ENCODE measurements around the gene SPACA4.
"Not testable (repeated sequence)": the region's sequence is repeated elsewhere in the genome, so short reads cannot be mapped to it uniquely, and the experiment has no call there.

The SPACA4 gene

GRCh38 chr19:48606463-48607358 is at the start of gene SPACA4:
TSS of gene SPACA4 (plus strand) at chr19:48606742. CDS start at chr19:48606979, 237 bp downstream.
- no peak for DNase-seq (ENCODE audit: low spot score)

- no peak for DNase-seq (ENCODE audit: low spot score)
Measured at GRCh38 chr19:48556825-48557224, 49.7 kb upstream of the SPACA4 start.

- DNase-seq (ENCODE audit: low spot score), result no peak
Measured at GRCh38 chr19:48558018-48558684, 48.4 kb upstream of the SPACA4 start.

- DNase-seq (ENCODE audit: low spot score), result no peak
Measured at GRCh38 chr19:48560095-48560530, 46.4 kb upstream of the SPACA4 start.

GRCh38 chr19:48561412-48561811 is 45.1 kb upstream of the SPACA4 start:
- no peak for DNase-seq (ENCODE audit: low spot score)

GRCh38 chr19:48565090-48565489 is 41.5 kb upstream of the SPACA4 start:
- no peak for DNase-seq (ENCODE audit: low spot score)

GRCh38 chr19:48568345-48568886 is 38.1 kb upstream of the SPACA4 start:
- DNase-seq (ENCODE audit: low spot score), result no peak

GRCh38 chr19:48569814-48570213 is 36.7 kb upstream of the SPACA4 start:
- DNase-seq (ENCODE audit: low spot score), result no peak

- no peak for DNase-seq (ENCODE audit: low spot score)
Measured at GRCh38 chr19:48571378-48572162, 35.0 kb upstream of the SPACA4 start.

- no peak for DNase-seq (ENCODE audit: low spot score)
Measured at GRCh38 chr19:48573163-48573505, 33.4 kb upstream of the SPACA4 start.

GRCh38 chr19:48575931-48576622 is 30.5 kb upstream of the SPACA4 start:
- DNase-seq (ENCODE audit: low spot score), result no peak

GRCh38 chr19:48577908-48578307 is 28.6 kb upstream of the SPACA4 start:
- not testable (repeated sequence) for DNase-seq (ENCODE audit: low spot score)

GRCh38 chr19:48578891-48579290 is 27.7 kb upstream of the SPACA4 start:
- DNase-seq (ENCODE audit: low spot score), result no peak

- DNase-seq (ENCODE audit: low spot score), result no peak
Measured at GRCh38 chr19:48582168-48582567, 24.4 kb upstream of the SPACA4 start.

- no peak for DNase-seq (ENCODE audit: low spot score)
Measured at GRCh38 chr19:48587387-48587786, 19.2 kb upstream of the SPACA4 start.

GRCh38 chr19:48588670-48589401 is 17.7 kb upstream of the SPACA4 start:
- DNase-seq (ENCODE audit: low spot score), result peak; percentile 87

- no peak for DNase-seq (ENCODE audit: low spot score)
Measured at GRCh38 chr19:48591021-48591420, 15.5 kb upstream of the SPACA4 start.

- no peak for DNase-seq (ENCODE audit: low spot score)
Measured at GRCh38 chr19:48595171-48595570, 11.4 kb upstream of the SPACA4 start.

- no peak for DNase-seq (ENCODE audit: low spot score)
Measured at GRCh38 chr19:48595833-48596232, 10.7 kb upstream of the SPACA4 start.

- no peak for DNase-seq (ENCODE audit: low spot score)
Measured at GRCh38 chr19:48596237-48596636, 10.3 kb upstream of the SPACA4 start.
